HPDE6-E6E7 (cell line): Measurements from ENCODE around the gene THADA.

Experiments used
- DNase-seq: peaks from one replicate; pipeline ENCODE4 v3.0.0; 2011; ENCODE audit warnings: missing footprints; ENCODE audit errors: extremely low spot score

The THADA gene

DNA sequence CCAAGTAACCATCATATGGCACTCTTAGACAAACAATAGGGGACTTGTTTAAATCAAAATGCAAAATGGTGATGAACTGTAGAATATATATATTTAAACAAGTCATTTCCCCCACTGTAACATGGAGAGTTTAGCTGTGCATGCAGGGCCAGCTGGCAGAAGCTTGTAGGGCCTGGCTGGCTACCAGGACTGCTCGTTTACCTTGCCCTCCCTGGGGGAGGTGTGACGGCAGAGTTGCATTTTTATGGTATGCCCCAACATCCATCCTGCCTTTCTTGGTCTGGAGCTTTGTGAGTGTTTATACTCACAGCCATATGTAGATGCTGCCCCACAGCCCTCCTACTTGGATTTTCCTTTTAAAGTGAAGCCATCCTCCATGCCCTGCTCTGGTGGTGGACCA, 267.7 kb downstream of the THADA start:
- DNase-seq, result no peak

DNA sequence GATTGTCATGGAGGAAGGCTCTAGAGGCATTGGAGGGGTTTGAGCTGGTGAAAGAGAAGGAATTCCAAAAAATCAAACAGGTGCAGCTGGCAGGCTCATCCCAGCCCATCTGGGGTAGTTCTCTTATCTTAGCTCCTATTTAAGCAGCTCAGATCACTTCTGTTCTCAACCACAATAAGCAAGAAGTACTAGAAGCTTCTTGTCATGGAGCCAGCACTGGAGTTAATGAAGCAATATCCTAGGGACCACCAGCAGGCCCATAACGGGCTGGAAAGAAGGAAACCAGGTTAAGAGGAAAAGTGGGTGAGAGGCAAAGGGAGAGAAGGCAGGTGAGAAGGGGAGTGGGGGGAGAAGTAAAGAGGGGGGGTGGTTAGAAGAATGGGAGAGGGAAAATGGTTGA, 268.7 kb downstream of the THADA start:
- no peak for DNase-seq

DNA sequence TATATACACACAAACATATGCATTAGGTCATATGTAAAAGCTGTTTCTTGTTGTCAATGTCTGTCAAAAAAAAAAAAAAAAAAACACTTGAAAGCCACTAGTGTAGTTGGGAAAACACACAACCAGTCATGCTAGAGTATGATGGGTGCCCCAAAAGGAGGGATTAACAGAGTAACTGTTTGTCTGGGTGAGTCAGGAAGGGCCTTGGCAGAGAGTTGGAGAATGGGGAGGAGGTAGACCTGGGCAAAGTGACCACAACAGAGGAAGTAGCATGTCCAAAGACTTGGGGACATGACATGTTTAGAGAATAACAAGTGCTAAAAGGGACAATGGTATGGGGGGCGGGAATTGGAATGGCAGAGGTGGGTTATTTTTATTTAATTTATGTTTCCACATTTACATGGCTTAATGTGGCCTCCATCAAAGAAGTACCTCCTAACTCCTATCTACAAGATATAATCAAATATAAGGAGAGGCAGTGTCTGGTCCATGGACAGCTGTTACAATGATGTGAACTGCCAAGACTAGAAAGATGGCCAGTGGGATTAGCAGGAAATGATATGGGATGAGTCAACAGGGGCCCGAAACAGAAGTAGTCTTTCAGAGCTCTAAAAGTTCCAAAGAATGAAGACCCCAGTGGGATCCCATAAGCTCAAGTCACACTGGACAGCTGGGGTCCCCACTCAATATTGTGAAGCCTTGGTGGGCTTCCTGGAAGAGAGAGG, 269.6 kb downstream of the THADA start:
- no peak for DNase-seq

DNA sequence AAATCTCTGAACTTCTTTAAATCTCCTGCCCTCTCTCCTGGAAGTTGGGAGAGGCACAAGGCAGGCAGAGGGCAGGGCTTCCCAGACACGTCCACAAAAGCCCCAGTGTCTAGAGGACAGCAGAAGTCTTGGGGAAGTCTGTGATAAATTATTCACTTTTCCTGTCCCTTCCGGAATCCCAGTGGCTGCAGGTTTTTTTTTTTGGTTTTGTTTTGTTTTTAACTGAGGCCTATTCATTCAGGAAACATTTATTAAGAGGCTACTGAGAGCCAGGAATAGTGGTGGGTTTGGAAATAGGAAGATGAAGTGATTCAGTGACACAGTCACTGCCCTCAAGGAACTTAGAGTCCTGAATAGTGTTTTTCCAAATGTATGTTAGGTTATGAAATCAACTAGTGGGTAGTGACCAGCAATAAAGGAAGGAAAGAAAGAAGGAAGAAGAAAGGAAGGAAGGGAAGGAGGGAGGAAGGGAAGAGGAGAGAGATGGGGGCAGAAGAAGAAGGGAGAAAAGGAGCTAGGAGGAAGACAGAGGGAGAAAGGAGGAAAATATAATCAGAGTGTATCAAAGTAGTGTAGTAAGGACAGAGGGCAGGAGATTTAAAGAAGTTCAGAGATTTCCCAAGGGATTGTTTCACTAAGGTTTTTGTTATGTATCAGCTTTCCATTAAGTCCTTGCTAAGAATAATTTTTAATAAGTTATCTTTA, 270.6 kb downstream of the THADA start:
- no peak for DNase-seq

DNA sequence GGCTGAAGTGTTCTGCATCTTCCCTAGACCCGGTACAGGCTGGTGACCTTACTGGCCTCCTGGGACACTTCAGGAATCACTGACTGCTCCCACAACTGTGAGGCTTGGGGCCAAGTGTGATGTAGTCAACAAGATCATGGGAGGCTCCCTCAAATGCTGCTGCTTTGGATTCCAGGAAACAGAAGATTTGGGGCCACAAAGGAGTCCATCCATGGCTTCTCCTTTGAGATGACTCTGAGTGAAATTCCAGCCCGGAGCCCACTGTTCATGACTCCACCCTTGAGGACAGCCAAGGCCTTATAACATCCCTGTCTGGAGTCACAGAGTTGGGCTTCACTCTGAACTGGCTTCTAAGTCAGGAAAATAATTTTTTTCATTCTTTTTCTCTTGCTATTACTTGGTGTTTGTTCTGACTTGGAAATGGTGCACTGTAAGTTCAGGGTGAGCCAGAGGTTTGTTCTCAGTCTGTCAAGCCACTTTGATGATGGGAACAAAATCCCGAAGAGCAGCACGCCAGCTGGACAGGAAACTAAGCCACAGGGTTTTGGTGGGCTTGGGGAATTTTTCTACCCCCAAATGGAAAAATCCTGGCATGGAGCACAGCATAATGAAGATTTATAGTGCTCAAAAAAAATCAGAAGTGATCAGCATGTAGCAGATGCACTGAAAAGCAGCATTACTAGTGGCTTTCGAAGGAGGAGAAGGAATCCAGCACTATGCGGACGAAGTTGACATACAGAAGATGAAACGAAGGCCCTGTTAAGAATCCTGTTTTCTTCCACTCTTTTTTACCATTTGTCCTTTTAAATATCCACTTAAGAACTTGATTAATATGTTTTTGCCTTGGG, 271.4 kb downstream of the THADA start:
- no peak for DNase-seq

DNA sequence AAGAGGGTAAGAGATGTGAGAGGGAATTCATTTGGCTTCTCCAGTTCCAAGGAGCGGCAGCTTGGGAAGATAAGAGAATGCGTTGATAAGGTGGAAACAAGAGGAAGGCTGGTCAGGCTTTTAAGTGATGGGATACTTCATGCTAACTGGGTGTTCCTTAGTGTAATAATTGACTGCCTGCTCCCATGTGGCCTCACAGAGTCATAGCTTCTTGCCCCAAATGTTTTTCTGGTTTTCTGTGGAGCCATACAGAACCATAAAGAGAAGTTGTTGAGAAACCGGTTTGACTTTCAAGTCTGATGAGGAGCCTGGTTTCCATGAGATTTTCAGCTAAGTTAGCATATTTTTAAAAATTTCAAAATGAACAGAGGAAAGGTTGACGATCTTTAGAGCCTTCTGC, 272.0 kb downstream of the THADA start:
- no peak for DNase-seq

DNA sequence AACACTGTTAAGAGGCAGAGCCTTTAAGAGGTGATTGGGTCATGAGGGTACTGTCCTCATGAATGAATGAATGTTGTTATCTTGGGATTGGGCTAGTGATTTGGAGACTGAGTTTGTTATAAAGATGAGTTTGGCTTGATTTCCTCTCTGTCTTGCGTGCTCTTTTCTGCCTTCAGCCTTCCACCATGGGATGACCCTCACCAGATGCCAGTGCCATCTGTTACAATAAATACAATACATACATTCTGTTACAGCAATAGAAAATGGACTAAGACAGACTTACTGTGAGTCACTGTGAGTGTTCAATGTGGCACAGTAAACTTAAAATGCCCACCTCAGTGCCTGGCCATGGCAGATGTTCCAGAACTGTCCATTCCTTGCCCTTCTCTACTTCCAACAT, 274.4 kb downstream of the THADA start:
- no peak for DNase-seq

DNA sequence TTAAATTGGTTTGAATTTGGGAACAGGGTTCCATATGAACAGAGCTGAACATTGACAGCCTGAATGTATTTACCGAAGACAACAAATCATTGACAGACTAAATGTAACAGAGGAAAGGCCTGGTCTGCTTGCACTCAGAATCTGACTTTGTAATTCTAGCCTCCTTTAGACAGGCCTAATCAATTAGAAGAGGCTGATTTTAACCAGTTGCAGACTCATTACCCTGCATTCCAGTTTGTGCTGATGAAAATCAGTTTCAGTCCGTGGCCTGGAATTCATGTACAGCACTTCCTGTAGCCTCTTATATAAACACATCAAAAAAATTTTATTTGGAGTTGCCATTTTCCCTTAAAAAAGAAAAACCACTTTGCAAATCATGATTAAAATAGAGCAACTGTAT, 276.3 kb downstream of the THADA start:
- DNase-seq, result no peak

DNA sequence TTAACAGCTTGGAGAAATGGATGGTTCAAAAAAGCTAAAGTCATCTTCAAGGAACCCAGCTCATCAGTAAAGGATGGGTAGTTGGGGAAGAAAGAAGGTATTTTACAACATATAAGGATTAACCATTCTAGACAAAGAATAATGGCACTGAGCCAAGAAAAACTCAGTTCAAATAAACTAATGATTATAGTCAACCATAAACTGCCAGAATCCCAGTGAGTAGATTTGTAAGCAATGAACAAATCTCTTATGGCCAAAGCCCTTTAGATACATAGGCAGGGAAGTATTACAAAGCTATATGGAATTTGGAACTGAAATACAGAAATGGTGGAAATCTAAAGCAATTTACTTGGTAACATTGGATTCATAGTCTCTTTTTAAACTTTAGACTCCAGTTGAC, 277.0 kb downstream of the THADA start:
- no peak for DNase-seq

DNA sequence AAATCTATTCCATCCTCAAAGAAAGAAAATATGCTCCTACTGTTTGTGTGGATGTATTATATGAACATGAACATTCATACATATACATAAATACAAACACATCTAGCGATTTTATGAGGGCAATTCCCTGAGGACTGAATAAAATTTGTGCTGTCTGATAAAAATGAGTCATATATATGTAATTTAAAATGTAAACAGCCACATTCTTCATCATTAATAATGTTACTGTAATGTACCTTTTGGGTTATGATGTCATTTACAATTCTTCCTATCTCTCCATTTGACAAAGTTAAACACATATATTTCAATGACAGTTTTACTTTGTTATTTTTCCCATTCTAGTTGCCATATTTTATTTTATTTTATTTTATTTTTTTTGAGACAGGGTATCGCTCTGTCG, 278.2 kb downstream of the THADA start:
- DNase-seq, result no peak

DNA sequence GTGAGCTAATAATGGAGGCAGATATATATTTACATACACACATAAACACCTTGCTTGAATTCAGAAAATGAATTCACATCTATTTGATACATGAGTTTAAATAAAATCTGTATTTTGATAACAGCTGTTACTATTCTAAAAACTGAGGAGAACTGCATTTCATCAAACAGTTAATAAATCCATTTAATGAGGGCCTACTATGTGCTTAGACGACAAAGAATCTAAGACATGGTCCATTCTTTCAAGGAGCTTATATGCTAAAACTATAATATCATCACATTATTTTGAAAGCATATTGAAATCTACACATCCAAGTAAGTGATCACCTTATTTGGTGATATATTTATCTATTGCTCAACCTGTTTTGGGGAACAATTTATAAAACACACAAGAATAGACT, 278.6 kb downstream of the THADA start:
- no peak for DNase-seq

DNA sequence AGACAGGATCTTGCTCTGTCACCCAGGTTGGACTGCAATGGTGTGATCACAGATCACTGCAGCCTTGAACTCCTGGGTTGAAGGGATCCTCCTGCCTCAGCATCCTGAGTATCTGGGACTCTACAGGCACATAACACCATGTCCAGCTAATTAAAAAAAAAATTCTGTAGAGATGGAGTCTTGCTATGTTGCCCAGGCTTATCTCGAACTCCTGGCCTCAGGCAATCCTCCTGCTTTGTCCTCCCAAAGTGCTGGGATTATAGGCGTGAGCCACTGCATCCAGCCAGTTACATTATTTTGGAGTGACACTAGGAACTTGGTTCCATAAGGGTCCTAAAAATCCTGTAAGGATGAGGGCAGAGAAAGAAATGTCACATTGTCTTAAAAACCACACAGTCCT, 280.4 kb downstream of the THADA start:
- DNase-seq, result no peak

DNA sequence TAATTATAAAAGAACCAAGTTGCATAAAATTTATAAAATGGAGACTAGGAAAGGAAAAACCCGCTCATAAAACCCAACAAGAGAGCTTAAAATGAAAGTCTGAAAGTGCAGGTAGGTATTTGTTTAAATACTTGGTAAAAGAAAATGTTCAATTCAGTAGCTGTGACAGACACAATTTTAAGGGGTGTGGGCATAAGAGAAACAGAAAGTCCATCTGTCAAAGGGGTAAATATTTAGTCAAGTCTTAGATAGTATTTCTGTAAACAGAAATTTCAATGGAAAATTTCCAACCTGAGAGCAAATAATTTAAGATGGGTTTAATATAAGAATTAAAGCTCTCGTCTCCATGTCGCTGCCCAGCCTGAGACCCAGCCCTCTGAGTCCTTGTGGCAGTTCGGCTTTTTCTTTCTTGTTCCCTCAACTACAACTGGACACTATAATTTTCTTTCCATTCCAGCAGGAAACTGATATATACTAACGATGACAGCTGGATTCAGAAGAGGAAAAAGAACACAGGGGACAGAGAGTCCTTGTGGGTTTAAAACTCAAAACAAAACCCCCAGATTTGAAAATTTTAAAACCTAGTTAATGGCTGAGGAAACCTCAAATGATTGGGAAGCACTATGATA, 281.4 kb downstream of the THADA start:
- no peak for DNase-seq

DNA sequence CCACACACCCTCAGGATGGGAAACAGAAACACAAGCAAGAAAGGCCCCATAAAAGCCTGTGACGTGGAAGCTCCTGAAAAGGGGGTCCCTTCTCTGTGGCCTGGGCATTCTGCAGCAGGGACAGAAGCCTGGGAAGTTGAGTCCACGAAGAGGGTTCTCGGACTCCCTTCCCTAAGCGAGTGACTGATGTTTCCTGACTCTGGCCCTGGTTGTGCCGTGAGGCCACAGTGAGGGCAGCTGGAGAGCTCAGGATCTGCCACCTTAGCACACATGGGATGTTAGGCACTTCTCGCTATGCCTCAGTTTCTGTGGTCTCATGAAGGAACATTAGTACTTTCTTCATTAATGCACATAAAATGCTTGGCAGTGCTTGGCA, 282.2 kb downstream of the THADA start:
- DNase-seq, result no peak

DNA sequence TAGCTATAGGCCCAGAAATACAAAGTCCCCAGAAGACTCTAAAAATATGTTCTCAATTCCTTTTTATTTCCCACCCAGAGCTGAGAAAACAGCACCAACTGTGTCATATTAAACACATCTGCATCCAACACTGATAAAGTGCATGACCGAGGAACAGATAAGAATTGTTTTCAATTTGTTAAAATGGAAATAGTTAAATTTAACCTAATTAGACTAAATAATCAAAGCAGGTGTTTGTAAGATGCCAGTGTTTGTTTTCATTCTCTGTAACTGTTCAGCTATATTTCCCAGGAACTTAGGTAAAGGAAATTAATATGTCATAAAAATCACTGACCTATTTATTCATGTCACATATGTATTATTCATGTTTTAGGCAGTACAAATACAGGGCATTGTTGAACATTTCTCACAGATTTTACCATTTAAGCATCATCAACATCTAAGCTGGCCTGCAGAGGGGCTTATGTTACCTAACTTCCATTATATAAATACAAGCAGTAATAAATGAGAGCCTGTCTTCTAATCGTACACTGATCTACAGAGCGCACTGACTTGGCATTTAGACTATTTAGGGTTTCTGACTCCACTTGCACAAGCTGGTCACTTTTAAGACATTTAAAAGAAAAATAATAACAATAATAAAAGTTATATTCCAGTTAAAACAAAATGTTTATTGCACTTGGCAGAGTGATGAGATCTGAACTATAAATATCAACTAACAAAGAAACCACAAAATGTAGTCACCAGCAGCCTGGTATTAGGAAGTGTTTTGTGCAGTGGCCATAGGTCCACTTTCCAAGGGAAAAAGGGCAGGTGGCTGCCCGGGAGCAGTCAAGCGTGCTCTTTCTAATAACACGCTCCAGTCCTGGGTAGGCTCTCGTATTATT, 282.8 kb downstream of the THADA start:
- DNase-seq, result no peak

DNA sequence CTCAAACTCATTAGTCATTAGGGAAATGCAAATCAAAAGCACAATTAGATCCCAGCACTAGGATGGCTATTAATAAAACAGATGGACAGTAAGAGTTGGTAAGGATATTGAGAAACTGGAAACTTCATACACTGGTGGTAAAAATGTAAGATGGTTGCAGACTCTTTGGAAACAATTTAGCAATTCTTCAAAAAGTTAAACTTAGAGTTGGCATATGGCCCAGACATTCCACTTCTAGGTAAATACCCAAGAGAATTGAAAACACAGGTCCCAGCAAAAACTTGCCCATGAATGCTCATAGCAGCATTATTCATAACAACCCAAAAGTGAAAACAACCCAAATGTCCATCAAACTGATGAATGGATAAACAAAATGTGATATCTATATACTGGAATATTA, 284.6 kb downstream of the THADA start:
- DNase-seq, result no peak

DNA sequence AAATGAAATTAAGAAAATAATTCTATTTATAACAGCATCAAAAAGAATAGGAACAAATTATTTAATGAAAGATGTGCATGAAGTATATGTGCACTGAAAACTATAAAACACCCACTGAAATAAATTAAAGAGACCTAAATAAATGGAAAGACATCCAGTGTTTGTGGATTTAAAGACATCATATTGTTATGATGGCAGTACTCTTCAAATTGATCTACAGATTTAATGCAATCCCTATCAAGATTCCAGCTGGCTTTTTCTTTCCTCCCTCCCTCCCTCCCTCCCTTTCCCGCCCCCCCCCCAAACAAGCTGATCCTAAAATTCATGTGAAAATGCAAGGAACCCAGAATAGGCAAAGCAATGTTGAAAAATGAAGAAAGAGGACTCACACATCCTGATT, 285.9 kb downstream of the THADA start:
- DNase-seq, result no peak

DNA sequence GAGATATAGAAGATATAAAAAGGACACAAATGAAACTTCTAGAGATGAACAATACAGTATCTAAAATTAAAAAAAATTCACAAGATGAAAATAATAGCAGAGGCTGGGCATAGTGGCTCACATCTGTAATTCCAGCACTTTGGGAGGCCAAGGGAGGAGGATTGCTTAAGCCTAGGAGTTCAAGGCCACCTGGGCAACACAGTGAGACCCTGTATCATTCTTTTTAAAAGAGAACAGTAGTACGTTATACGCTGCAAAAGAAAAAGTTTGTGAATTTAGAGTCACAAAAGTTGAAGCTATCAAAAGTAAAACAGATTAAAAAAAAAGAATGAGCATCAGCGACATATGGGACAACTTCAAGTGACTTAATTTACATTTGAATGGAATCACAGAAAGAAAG, 287.9 kb downstream of the THADA start:
- DNase-seq, result no peak

DNA sequence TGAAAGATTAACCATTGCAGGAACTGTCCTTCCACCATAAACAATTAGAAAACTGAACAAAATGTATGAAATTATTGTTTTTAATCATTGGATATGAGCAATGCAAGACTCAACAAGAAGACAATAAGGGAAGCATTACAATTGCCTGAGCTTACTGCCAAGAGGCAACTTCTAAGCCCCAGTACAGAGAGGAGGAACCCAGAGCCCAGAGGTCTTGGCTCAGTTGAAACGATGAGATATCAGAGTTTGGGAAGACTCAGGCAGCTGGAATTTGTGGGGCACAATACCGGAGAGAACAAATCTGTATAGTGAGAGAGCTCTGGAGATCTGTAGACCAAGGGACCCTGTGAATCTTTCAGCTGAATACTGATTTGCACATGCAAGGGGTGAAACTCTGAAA, 288.8 kb downstream of the THADA start:
- no peak for DNase-seq

DNA sequence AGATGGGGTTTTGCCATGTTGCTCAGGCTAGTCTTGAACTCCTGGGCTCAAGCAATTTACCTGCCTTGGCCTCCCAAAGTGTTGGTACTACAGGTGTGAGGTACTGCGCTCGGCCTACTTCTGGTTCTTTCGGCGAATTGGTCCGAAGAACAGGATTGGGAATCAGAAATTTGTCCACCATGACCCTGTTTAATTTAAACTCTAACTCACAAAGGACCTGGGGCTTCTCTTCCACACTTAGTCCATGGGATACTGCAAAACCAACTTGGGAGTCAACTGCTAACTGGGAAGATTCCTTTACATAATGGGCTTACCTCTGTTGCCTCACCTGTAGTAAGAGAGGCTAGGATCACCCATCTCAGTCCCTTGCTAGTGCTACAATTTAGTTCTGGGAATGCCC, 289.6 kb downstream of the THADA start:
- no peak for DNase-seq

DNA sequence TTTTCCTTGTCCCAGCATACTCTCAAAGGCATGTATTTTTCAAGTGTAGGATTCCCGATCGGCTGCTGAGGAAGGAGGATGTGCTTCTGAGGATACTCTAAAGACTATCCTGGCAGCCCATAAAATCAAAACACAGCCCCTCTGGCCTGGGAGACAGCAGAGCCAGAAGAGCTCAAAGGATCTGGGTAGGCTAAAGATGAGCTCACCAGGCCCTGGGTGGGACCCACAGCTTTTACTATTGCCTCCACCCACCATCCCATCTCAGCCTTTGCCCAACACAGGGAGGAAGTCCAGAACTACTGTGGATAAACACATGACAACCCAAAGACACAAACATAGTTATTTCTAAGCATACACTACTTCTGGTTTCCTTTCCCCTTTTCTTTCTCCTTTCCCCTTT, 290.3 kb downstream of the THADA start:
- DNase-seq, result no peak
